ENCODE results near the gene MUC12.
A peak's percentile ranks its signal among the peaks of the same experiment; 100 is the strongest.
"Not testable (repeated sequence)": the region's sequence is repeated elsewhere in the genome, so short reads cannot be mapped to it uniquely, and the experiment has no call there.

MUC12 gene

GRCh38 chr7:100969066-100969615 is at the start of gene MUC12:
Gene MUC12, plus strand, starts transcription at chr7:100969565. Its CDS starts 58 bp downstream, at chr7:100969623.
- no peak for DNase-seq

GRCh38 chr7:100919779-100920437 is 49.5 kb upstream of the MUC12 start:
- DNase-seq, result not testable (repeated sequence)

GRCh38 chr7:100921039-100921438 is 48.3 kb upstream of the MUC12 start:
- DNase-seq, result no peak

GRCh38 chr7:100923616-100924015 is 45.7 kb upstream of the MUC12 start:
- not testable (repeated sequence) for DNase-seq

- no peak for DNase-seq
Observed at GRCh38 chr7:100929808-100930174, 39.6 kb upstream of the MUC12 start.

GRCh38 chr7:100933734-100934133 is 35.6 kb upstream of the MUC12 start:
- no peak for DNase-seq

GRCh38 chr7:100935381-100935780 is 34.0 kb upstream of the MUC12 start:
- not testable (repeated sequence) for DNase-seq

GRCh38 chr7:100936167-100936566 is 33.2 kb upstream of the MUC12 start:
- not testable (repeated sequence) for DNase-seq

GRCh38 chr7:100942045-100942774 is 27.2 kb upstream of the MUC12 start:
- no peak for DNase-seq

GRCh38 chr7:100943693-100944092 is 25.7 kb upstream of the MUC12 start:
- DNase-seq, result peak; percentile 91

GRCh38 chr7:100944138-100944537 is 25.2 kb upstream of the MUC12 start:
- no peak for DNase-seq

GRCh38 chr7:100946111-100946510 is 23.3 kb upstream of the MUC12 start:
- no peak for DNase-seq

- DNase-seq, result no peak
Observed at GRCh38 chr7:100946766-100947365, 22.5 kb upstream of the MUC12 start.

- no peak for DNase-seq
Observed at GRCh38 chr7:100947792-100948191, 21.6 kb upstream of the MUC12 start.

GRCh38 chr7:100949227-100949932 is 20.0 kb upstream of the MUC12 start, which contains the start of gene MUC3A:
Gene MUC3A, plus strand, starts transcription at chr7:100949534. Its CDS starts 91 bp downstream, at chr7:100949625.
- no peak for DNase-seq

GRCh38 chr7:100949933-100950443 is 19.4 kb upstream of the MUC12 start:
- DNase-seq, result no peak

- DNase-seq, result no peak
Observed at GRCh38 chr7:100951172-100951571, 18.2 kb upstream of the MUC12 start.

GRCh38 chr7:100951888-100952560 is 17.3 kb upstream of the MUC12 start:
- DNase-seq, result no peak

- no peak for DNase-seq
Observed at GRCh38 chr7:100952641-100953040, 16.7 kb upstream of the MUC12 start.

GRCh38 chr7:100957832-100958421 is 11.4 kb upstream of the MUC12 start:
- DNase-seq, result no peak

GRCh38 chr7:100959894-100960293 is 9.5 kb upstream of the MUC12 start:
- no peak for DNase-seq

- no peak for DNase-seq
Observed at GRCh38 chr7:100962537-100962936, 6.8 kb upstream of the MUC12 start.
